Stimulated activated naive CD8-positive, alpha-beta T cell treated with anti-CD3 and anti-CD28 coated beads, Interleukin-15, Interleukin-2, amounts not matched to agents 100 ng/mL and 50 ng/mL, for 24 hours (primary cell): ENCODE measurements around the gene FOXJ1.

Experiments used
- H3K27ac Mint-ChIP-seq: one replicate; pipeline ENCODE4 v1.8.0; 2021; ENCODE audit warnings: mild to moderate bottlenecking, mixed read lengths
- H3K27me3 Mint-ChIP-seq: one replicate; pipeline ENCODE4 v1.8.0; 2021; ENCODE audit warnings: mixed read lengths
- H3K36me3 Mint-ChIP-seq: one replicate; pipeline ENCODE4 v1.8.0; 2021; ENCODE audit warnings: low read depth, mixed read lengths
- H3K4me1 Mint-ChIP-seq: one replicate; pipeline ENCODE4 v1.8.0; 2021; ENCODE audit warnings: low read depth, mixed read lengths
- H3K4me3 Mint-ChIP-seq: one replicate; pipeline ENCODE4 v1.8.0; 2021; ENCODE audit warnings: mild to moderate bottlenecking, mixed read lengths
- H3K9me3 Mint-ChIP-seq: one replicate; pipeline ENCODE4 v1.8.0; 2021; ENCODE audit warnings: mixed read lengths

Gene FOXJ1

GRCh38 chr17:76087531-76087930 is 53.5 kb downstream of the FOXJ1 start:
- H3K9me3 Mint-ChIP-seq, result no peaks in the 10 kb centered on the region
- H3K36me3 Mint-ChIP-seq, result peaks cover 21% of the 10 kb centered on the region
- peaks cover 4% of the 10 kb centered on the region for H3K4me1 Mint-ChIP-seq
- H3K4me3 Mint-ChIP-seq, result no peak overlapping the region
- no peaks in the 10 kb centered on the region for H3K27me3 Mint-ChIP-seq
- H3K27ac Mint-ChIP-seq, result no peak overlapping the region

GRCh38 chr17:76086384-76086783 is 54.7 kb downstream of the FOXJ1 start:
- Mint-ChIP-seq H3K4me3 (no peak overlapping the region), H3K9me3 (no peaks in the 10 kb centered on the region), H3K36me3 (peaks cover 15% of the 10 kb centered on the region), H3K4me1 (no peaks in the 10 kb centered on the region), H3K27ac (no peak overlapping the region), H3K27me3 (no peaks in the 10 kb centered on the region)
